GM12878 (cell line): Measurements from ENCODE around the gene MGAT4B.
A peak's percentile ranks its signal among the peaks of the same experiment; 100 is the strongest.

Experiments used
- BCL11A ChIP-seq: IDR thresholded peaks from 2 replicates; pipeline ENCODE4 v1.6.1; 2011; ENCODE audit warnings: low read depth, low read length
- FOS ChIP-seq: IDR thresholded peaks from 3 replicates; pipeline ENCODE4 v1.6.1; 2011; ENCODE audit warnings: borderline replicate concordance; ENCODE audit not compliant: insufficient read length; ENCODE audit errors: extremely low read depth
- IKZF1 ChIP-seq: fragments of 450-650 bp; conservative IDR thresholded peaks from 2 replicates; pipeline ENCODE4 v1.6.1; 2017; ENCODE audit warnings: antibody characterized with exemption, mild to moderate bottlenecking
- MTA3 ChIP-seq: IDR thresholded peaks from 2 replicates; pipeline ENCODE4 v1.6.1; 2012; ENCODE audit warnings: low read length, inconsistent platforms, borderline replicate concordance
- POLR2A ChIP-seq: IDR thresholded peaks from 2 replicates; pipeline ENCODE4 v1.6.1; 2011; ENCODE audit warnings: low read depth, mild to moderate bottlenecking, low read length
- POLR2AphosphoS5 ChIP-seq: IDR thresholded peaks from 2 replicates; pipeline ENCODE4 v1.6.1; 2011; ENCODE audit warnings: mild to moderate bottlenecking, low read length, inconsistent platforms
- POU2F2 ChIP-seq: IDR thresholded peaks from 3 replicates; pipeline ENCODE4 v1.6.1; 2011; ENCODE audit warnings: low read depth, mild to moderate bottlenecking, low read length, borderline replicate concordance
- SPI1 ChIP-seq: IDR thresholded peaks from 2 replicates; pipeline ENCODE4 v1.6.1; 2011; ENCODE audit warnings: low read depth, mild to moderate bottlenecking, low read length, moderate library complexity, borderline replicate concordance; ENCODE audit not compliant: insufficient read depth
- STAT3 ChIP-seq: IDR thresholded peaks from 2 replicates; pipeline ENCODE4 v1.6.1; 2011; ENCODE audit warnings: low read depth, low read length, improper control_type of control experiment
- ZNF384 ChIP-seq: IDR thresholded peaks from 2 replicates; pipeline ENCODE4 v1.6.1; 2012; ENCODE audit warnings: low read depth, mild to moderate bottlenecking, low read length, improper control_type of control experiment, borderline replicate concordance
- TF ChIP-seq, protein P1 (sequence below), 3 experiments: IDR thresholded peaks in 2 of 3; conservative IDR thresholded peaks in 1 of 3; 2 replicates each; pipeline ENCODE4 v1.5.1; 2011; ENCODE audit warnings: low read depth in 3 of 3, low read length in 3 of 3, mild to moderate bottlenecking in 3 of 3, control low read depth in 2 of 3, moderate library complexity in 2 of 3, inconsistent platforms in 1 of 3, mixed read lengths in 1 of 3; ENCODE audit not compliant: control insufficient read depth in 2 of 3, insufficient read depth in 1 of 3; ENCODE audit errors: extremely low read depth in 1 of 3
- TF ChIP-seq, protein P2 (sequence below): fragments of 450-650 bp; IDR thresholded peaks from 2 replicates; pipeline ENCODE4 v1.6.1; 2016; ENCODE audit warnings: mild to moderate bottlenecking, moderate library complexity, borderline replicate concordance

DNA sequence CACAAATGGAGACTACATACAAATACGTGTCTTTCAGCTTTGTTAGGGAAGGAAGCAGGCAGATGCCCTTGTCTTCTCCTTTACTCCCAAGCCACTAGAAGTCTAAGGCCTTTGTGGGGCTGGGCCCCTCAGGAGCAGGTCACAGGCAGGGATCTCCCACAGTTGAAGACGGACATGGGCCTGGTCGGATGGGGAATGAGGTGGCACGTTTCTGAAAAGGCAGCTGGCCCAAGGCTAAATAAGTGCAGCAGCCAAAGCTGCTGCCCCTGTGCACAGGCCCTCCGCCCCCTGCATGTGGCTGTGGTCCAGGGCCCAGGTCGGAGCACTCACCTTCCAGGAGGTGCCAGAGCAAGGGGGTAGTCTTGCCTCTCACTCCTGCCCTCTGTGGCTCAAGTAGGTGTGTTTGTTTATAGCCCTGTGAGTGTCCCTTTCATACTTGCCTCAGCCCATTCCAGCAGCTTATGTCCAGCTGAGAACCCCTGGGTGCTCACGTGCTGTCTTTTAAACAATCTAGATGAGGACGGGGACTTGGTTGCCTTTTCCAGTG, 15.9 kb upstream of the MGAT4B start:
- TF ChIP-seq IKZF1 (no peak), MTA3 (no peak), POU2F2 (no peak), POLR2AphosphoS5 (0 out of 2 replicates have a peak, but pooled peaks have one; percentile 13), BCL11A (no peak), ZNF384 (no peak), POLR2A (peak; percentile 70), FOS (no peak), SPI1 (no peak), STAT3 (no peak)
- TF ChIP-seq, protein P1, sequence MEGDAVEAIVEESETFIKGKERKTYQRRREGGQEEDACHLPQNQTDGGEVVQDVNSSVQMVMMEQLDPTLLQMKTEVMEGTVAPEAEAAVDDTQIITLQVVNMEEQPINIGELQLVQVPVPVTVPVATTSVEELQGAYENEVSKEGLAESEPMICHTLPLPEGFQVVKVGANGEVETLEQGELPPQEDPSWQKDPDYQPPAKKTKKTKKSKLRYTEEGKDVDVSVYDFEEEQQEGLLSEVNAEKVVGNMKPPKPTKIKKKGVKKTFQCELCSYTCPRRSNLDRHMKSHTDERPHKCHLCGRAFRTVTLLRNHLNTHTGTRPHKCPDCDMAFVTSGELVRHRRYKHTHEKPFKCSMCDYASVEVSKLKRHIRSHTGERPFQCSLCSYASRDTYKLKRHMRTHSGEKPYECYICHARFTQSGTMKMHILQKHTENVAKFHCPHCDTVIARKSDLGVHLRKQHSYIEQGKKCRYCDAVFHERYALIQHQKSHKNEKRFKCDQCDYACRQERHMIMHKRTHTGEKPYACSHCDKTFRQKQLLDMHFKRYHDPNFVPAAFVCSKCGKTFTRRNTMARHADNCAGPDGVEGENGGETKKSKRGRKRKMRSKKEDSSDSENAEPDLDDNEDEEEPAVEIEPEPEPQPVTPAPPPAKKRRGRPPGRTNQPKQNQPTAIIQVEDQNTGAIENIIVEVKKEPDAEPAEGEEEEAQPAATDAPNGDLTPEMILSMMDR (IDR thresholded peaks at IDR 0.05 in 2 of 3, conservative IDR thresholded peaks at IDR 0.05 in 1 of 3; ENCODE audit: control insufficient read depth in 2 of 3, extremely low read depth in 1 of 3, insufficient read depth in 1 of 3, low read depth in 3 of 3, low read length in 3 of 3): no peak
- TF ChIP-seq, protein P2, sequence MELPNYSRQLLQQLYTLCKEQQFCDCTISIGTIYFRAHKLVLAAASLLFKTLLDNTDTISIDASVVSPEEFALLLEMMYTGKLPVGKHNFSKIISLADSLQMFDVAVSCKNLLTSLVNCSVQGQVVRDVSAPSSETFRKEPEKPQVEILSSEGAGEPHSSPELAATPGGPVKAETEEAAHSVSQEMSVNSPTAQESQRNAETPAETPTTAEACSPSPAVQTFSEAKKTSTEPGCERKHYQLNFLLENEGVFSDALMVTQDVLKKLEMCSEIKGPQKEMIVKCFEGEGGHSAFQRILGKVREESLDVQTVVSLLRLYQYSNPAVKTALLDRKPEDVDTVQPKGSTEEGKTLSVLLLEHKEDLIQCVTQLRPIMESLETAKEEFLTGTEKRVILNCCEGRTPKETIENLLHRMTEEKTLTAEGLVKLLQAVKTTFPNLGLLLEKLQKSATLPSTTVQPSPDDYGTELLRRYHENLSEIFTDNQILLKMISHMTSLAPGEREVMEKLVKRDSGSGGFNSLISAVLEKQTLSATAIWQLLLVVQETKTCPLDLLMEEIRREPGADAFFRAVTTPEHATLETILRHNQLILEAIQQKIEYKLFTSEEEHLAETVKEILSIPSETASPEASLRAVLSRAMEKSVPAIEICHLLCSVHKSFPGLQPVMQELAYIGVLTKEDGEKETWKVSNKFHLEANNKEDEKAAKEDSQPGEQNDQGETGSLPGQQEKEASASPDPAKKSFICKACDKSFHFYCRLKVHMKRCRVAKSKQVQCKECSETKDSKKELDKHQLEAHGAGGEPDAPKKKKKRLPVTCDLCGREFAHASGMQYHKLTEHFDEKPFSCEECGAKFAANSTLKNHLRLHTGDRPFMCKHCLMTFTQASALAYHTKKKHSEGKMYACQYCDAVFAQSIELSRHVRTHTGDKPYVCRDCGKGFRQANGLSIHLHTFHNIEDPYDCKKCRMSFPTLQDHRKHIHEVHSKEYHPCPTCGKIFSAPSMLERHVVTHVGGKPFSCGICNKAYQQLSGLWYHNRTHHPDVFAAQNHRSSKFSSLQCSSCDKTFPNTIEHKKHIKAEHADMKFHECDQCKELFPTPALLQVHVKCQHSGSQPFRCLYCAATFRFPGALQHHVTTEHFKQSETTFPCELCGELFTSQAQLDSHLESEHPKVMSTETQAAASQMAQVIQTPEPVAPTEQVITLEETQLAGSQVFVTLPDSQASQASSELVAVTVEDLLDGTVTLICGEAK: no peak
